HG02610 (cell line): ENCODE measurements around the gene WDR93.
"Not testable (repeated sequence)": the region's sequence is repeated elsewhere in the genome, so short reads cannot be mapped to it uniquely, and the experiment has no call there.

Experiments used
- ATAC-seq: cut with Tn5 transposase; IDR thresholded peaks from one replicate; pipeline ENCODE4 v1.9.1; 2021; ENCODE audit warnings: mild to moderate bottlenecking, moderate library complexity; ENCODE audit not compliant: unreplicated experiment

The WDR93 gene

GRCh38 chr15:89784686-89784960 lies 94.0 kb downstream of the WDR93 start:
- no peak for ATAC-seq

GRCh38 chr15:89785064-89785773 lies 94.6 kb downstream of the WDR93 start:
- no peak for ATAC-seq

GRCh38 chr15:89785774-89786140 lies 95.1 kb downstream of the WDR93 start:
- ATAC-seq: no peak

- no peak for ATAC-seq
These were observed 97.3 kb downstream of the WDR93 start for GRCh38 chr15:89787944-89788343.

GRCh38 chr15:89788585-89788984 lies 98.0 kb downstream of the WDR93 start:
- not testable (repeated sequence) for ATAC-seq

- ATAC-seq: no peak
These were observed 99.6 kb downstream of the WDR93 start for GRCh38 chr15:89790206-89790605.

- ATAC-seq: no peak
These were observed 100.0 kb downstream of the WDR93 start for GRCh38 chr15:89790661-89791060.

- ATAC-seq: no peak
These were observed 101.6 kb downstream of the WDR93 start for GRCh38 chr15:89792106-89792805.
